Activated naive CD8-positive, alpha-beta T cell treated with anti-CD3 and anti-CD28 coated beads for 36 hours (primary cell): ENCODE data around the gene SPNS2. TPM values are rescaled to one million over a fixed set of nuclear protein-coding genes. Genes with fewer than 3 reads are reported as not detected.

Experiments
- DNase-seq: peaks from one replicate; pipeline ENCODE4 v3.0.0; 2021
- H3K27ac Mint-ChIP-seq: one replicate; pipeline ENCODE4 v1.8.0; 2022; ENCODE audit warnings: mild to moderate bottlenecking, moderate library complexity, mixed read lengths
- H3K27me3 Mint-ChIP-seq: one replicate; pipeline ENCODE4 v1.8.0; 2022; ENCODE audit warnings: mild to moderate bottlenecking, mixed read lengths
- H3K36me3 Mint-ChIP-seq: one replicate; pipeline ENCODE4 v1.8.0; 2021; ENCODE audit warnings: mild to moderate bottlenecking, mixed read lengths
- H3K4me1 Mint-ChIP-seq: one replicate; pipeline ENCODE4 v1.8.0; 2021; ENCODE audit warnings: mixed read lengths
- H3K4me3 Mint-ChIP-seq: one replicate; pipeline ENCODE4 v1.8.0; 2022; ENCODE audit warnings: mild to moderate bottlenecking, moderate library complexity, mixed read lengths
- H3K9me3 Mint-ChIP-seq: one replicate; pipeline ENCODE4 v1.8.0; 2022; ENCODE audit warnings: mixed read lengths
- total RNA-seq, 2 experiments: library from RNA; stranded (reverse); gene quantifications; one replicate each; pipeline ENCODE4 v1.2.3, GENCODE V29; 2021

The SPNS2 gene
- total RNA-seq, 2 experiments from 2014 or later = 0.20 to 0.43 TPM

DNA sequence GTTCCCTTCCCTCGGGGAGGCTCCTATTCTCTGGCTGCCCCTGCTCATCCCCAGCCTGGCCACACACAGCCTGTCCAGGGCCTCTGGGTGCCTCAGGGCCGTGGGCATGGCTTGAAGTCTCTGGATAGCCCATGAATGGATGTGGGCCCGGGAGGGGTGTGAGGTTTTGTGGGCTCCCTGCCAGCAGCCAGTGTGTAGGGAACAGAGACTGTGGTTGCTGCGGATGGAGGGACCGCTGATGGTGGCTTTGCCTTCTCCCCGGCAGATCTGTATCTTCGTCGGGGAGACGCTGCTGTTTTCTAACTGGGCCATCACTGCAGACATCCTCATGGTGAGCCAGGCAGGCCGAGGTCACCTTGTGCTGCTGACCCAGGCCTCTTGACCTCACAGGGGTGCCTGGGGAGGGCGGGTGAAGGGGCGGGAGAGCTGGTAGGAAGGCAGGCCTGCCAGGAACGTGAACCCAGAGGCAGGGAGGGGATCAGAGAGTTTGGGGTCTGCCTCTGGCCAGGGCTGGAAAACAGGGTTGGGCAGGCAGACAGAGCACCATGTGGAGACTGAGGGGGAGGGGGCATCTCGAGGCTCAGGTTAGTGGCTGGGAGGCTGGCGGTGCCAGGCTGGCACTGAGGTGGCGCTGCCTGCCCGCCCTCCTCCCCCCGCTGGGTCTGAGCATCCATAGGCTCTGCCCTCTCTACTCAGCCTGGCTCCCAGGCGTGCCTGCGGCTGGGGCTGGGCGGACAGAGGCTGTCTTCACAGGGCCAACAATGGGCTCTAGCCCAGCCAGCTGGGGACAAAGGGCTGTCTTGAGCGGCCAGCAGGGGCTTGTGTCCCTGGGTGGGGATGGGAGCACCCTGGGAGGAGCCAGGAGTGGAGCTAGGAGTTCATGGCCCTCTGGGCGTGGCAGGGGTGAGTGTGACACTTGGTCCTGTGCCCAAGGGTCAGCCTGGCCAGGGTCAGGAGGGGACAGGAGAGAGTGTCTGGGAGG is 35.1 kb downstream of the SPNS2 start:
- Mint-ChIP-seq H3K4me1 (peaks cover 7% of the 10 kb centered on the region), H3K27ac (peak overlapping the region; percentile 52), H3K27me3 (peaks cover 12% of the 10 kb centered on the region), H3K9me3 (no peaks in the 10 kb centered on the region), H3K36me3 (no peaks in the 10 kb centered on the region), H3K4me3 (peak overlapping the region; percentile 41)
- no peak for DNase-seq

DNA sequence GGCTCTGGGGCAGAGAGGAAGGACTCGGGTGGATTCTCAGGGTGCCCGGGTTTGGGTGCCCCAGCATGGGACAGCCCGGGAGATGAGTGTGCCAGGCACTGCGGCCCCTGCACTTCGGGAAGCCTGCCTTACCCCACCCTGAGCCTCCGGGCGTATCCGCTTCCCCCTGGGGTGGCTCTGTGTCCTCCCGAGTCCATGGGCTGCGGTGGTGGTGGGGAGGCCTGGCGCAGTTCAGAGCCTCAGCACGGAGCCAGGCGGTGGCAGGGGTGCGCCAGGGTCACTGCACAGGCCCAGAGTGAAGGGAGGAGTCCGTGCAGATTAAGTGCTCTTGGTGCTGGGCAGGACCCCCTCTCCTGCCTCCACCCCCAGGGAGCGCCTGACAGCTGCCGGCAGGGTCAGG is 35.8 kb downstream of the SPNS2 start:
- Mint-ChIP-seq H3K4me1 (peaks cover 7% of the 10 kb centered on the region), H3K27ac (peak overlapping the region; percentile 52), H3K4me3 (peak overlapping the region; percentile 41), H3K27me3 (peaks cover 9% of the 10 kb centered on the region), H3K36me3 (no peaks in the 10 kb centered on the region), H3K9me3 (no peaks in the 10 kb centered on the region)
- no peak for DNase-seq

DNA sequence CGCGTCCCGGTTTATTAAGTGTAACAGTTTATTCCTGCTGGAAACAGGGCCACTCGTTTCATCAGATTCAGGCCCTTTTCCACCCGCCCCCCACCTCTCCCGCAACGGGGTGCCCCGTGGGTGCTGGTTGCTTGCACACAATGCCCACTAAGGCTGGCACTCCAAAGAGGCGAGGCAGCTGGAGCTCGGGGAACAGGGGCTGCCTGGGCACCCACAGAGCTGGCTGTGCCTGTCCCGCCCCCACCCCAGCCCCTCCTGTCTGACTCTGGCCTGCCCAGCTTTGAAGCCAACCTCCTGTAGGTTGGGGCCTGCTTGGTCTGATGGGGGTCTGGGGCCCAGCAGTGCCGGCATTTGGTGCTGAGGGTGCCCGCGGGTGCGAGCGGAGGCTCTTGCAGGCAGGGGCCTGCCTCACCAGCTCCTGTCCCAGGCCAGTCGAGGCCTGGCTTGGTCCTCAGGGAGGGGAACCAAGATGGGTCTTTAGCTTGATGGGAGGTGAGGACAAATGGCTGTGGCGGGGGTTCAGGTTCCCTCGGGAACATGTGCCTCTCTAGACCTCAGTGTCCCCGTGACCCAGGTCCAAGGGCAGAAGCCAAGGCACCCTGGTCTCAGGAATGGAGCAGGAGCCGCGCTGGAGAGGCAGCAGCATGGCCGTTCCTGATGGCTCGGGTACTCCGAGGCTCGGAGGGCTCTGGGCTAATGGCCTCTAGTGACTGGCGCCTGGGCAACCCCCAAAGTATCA is 36.4 kb downstream of the SPNS2 start:
- no peak for DNase-seq
- H3K4me1 Mint-ChIP-seq = peaks cover 7% of the 10 kb centered on the region
- H3K9me3 Mint-ChIP-seq = no peaks in the 10 kb centered on the region
- no peak overlapping the region for H3K4me3 Mint-ChIP-seq
- peaks cover 3% of the 10 kb centered on the region for H3K36me3 Mint-ChIP-seq
- H3K27ac Mint-ChIP-seq = no peak overlapping the region
- H3K27me3 Mint-ChIP-seq = peaks cover 6% of the 10 kb centered on the region

DNA sequence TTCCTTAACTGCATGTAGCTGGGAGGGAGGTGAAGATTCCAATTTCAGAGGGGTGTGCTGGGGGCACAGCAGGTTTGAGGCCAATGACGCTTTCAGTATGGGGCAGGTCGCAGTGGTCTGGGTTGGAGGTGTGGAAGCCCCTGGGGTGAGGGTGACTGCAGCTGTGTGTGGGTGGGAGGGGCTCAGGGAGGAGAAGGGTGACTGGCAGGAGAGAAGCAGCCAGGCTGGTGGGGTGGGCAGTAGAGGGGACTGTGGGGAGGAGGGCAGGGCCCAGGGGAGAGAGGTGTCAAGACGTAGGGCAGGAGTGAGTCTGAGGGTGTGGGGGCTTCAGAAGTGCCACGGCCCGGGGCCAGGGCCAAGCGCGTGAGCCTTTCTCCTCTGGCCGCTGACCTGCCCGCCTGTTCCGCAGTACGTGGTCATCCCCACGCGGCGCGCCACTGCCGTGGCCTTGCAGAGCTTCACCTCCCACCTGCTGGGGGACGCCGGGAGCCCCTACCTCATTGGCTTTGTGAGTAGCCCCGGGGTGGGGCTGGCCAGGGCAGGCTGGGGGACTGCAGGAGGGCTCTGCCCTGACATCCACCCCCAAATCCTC is 37.1 kb downstream of the SPNS2 start:
- no peak for DNase-seq
- peaks cover 6% of the 10 kb centered on the region for H3K27me3 Mint-ChIP-seq
- peaks cover 3% of the 10 kb centered on the region for H3K36me3 Mint-ChIP-seq
- no peak overlapping the region for H3K4me3 Mint-ChIP-seq
- H3K9me3 Mint-ChIP-seq = no peaks in the 10 kb centered on the region
- H3K27ac Mint-ChIP-seq = no peak overlapping the region
- H3K4me1 Mint-ChIP-seq = peaks cover 7% of the 10 kb centered on the region

DNA sequence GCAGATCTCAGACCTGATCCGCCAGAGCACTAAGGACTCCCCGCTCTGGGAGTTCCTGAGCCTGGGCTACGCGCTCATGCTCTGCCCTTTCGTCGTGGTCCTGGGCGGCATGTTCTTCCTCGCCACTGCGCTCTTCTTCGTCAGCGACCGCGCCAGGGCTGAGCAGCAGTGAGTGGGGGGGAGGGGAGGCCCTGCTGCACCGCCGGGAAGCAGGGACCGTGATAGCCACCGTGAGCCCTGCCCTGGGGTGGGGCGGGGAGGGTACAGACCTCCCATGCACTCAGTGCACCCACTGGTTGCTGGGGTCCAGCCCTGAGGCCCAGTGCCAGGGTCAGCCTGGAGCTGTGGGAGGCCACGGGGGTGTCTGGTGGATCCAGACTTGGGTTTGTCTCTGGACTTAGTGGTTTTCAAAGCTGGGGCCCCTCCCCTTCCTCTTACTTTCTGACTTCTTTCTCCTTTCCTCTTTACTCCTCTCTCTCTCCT is 37.6 kb downstream of the SPNS2 start:
- H3K4me1 Mint-ChIP-seq = peaks cover 7% of the 10 kb centered on the region
- H3K4me3 Mint-ChIP-seq = no peak overlapping the region
- peaks cover 3% of the 10 kb centered on the region for H3K36me3 Mint-ChIP-seq
- no peak overlapping the region for H3K27ac Mint-ChIP-seq
- peaks cover 6% of the 10 kb centered on the region for H3K27me3 Mint-ChIP-seq
- DNase-seq = no peak
- no peaks in the 10 kb centered on the region for H3K9me3 Mint-ChIP-seq

DNA sequence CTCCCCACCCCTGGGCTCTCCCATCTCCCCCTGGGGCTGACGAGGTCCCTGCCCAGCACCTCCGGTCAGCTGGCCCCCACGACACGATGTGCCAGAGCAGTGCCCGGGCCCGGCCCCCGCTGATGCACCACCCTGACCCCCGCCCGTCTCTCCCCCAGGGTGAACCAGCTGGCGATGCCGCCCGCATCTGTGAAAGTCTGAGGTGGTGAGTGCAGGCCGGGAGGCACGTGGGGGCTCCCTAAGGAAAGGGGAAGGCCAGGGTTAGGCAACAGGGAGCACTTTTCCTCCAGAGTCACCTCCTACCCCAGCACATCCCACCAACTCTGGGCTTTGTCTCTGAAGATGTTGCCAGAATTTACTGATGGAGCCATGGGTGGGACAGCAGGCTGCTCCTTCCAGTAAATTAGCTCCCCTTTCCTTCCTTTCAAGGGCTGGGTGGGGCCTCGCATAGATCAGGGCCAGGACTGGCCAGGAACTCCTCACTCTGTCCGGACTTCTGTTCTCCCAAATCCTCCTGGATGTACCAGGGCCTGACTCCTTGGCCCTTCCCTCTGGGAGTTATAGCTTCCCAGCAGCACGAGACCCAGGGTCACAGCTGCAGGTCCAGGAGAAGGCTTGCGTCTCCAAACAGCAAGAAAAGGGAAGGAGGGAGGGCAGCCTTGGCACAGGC is 38.2 kb downstream of the SPNS2 start:
- Mint-ChIP-seq H3K4me1 (peaks cover 7% of the 10 kb centered on the region), H3K27ac (no peak overlapping the region), H3K36me3 (peaks cover 3% of the 10 kb centered on the region), H3K4me3 (no peak overlapping the region), H3K9me3 (no peaks in the 10 kb centered on the region), H3K27me3 (peaks cover 6% of the 10 kb centered on the region)
- DNase-seq = no peak

DNA sequence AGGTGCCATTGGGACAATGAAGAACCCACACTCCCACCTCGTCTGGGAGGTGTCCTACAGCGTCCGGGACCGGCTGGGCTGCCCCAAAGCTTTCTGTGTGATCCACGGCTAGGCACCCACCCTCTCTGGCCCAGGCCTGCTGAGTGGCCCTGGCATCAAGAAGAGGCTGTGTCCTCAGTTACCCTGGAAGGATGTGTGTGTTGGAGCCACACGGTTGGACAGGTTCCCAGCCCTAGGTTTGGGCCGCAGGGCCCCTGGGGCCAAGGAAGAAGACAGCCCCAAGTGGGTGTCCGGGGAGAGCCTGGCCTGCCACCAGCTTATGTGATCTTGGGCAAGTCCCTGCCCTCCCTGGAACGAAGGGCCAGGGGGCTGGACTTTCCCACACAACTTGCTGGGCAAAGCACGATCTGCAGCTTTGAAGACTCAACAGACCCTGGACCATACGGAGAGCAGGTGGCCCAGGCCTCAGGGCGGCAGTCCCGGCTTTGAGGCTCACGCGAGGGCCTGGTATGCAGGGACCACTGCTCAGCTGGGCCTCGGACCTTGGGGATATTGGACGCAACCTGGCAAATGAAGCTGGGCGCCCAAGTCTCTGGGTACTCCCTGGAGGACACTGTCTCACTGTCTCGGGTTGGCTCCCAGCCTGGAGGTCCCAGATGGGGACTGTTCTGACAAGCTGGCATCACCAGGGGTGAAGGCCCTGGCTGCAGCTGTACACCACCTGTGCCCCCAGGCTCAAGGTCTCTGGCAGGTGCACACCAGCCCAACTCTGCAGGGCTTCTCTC is 39.0 kb downstream of the SPNS2 start:
- no peak overlapping the region for H3K4me3 Mint-ChIP-seq
- no peaks in the 10 kb centered on the region for H3K9me3 Mint-ChIP-seq
- H3K4me1 Mint-ChIP-seq = peaks cover 7% of the 10 kb centered on the region
- H3K27ac Mint-ChIP-seq = no peak overlapping the region
- H3K36me3 Mint-ChIP-seq = peaks cover 10% of the 10 kb centered on the region
- peaks cover 6% of the 10 kb centered on the region for H3K27me3 Mint-ChIP-seq
- DNase-seq = no peak

DNA sequence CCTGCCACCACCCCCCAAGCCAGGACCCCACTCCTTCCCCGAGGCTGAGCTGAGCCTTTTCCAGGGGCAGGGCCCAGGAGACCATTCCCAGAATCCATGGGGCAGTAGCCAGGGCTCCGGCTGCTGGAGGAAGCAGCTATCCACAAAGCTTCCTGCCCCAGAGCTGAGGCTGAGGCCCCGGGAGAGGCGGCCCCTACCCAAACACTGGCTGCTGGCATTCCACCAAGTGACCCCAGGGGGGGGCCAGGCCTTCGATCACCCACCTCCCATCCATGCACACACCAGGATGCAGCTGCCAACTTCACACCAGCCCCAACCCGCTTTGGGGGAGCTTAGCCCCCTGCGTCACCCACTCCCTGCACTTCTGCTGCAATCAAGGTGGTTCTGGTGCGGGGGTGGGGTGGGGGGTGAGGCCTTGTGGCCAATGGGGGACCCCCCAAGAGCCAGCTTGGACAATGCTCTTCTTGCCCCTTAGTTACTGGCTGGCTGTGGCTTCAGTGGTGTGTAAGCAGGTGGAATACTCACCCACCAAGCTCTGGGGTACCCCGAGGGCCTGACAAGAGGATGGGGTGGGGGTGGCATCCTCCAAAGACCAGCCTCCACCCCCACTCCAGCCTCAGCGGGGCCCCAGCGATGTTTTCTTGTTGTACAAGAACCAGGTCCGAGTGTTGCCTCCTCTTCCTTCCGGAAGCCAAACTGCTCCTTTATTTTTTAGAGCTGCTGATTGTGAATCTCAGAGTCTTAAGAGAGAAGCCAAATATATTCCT is 39.7 kb downstream of the SPNS2 start:
- DNase-seq = no peak
- Mint-ChIP-seq H3K4me1 (peaks cover 5% of the 10 kb centered on the region), H3K36me3 (peaks cover 10% of the 10 kb centered on the region), H3K4me3 (no peak overlapping the region), H3K27me3 (peaks cover 2% of the 10 kb centered on the region), H3K9me3 (no peaks in the 10 kb centered on the region), H3K27ac (no peak overlapping the region)

DNA sequence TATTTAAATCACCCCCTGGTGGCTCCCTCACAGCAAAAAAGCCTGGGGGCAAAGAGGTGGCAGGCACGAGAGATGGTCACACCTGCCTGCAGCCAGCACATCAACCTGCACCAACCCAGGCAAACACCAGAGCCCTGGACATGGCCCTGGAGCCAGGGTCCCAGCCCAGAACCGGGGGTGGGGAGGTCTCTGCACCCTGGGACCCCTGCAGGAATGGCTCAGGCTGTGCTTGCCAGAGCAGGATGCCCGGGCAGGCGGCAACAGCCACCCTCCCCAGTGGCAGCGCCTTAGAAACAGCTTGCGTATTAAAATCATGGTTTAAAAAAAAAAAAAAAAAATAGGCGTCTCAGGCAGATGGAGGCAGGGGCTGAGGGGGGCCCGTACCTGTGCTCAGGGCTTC is 40.3 kb downstream of the SPNS2 start:
- Mint-ChIP-seq H3K27me3 (no peaks in the 10 kb centered on the region), H3K4me3 (no peak overlapping the region), H3K36me3 (peaks cover 12% of the 10 kb centered on the region), H3K4me1 (peaks cover 2% of the 10 kb centered on the region), H3K27ac (no peak overlapping the region), H3K9me3 (no peaks in the 10 kb centered on the region)
- DNase-seq = no peak

DNA sequence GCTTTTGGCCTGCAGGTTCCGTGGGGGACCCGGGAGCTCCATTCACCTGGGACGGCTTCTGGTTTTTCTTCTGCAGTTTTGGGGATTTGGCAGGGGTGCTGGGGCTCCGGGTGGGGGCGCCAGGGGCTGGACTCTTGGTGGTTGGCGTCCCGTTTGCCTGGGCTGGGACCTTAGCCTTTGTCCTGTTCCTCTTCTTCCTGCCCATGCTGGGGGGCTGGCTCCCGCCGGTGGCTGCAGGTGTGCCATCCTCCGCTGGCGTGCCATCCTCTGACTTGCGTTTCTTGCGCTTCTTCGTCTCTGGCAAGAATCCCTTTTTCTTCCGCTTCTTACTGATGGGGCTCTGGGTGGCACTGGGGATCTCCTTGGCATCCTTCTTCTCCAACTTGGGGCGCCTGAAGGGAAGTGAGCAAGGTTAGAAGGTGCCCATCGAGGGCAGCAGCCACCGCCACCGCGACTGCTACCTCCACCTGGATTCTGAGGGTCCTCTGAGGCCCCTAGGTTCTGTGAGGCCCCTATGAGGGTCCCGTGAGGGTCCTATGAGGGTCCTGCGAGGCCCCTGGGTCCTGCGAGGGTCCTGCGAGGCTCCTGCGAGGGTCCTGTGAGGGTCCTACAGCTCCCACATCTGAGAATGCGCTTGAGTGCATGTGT is 41.0 kb downstream of the SPNS2 start:
- H3K4me3 Mint-ChIP-seq = no peak overlapping the region
- peaks cover 12% of the 10 kb centered on the region for H3K36me3 Mint-ChIP-seq
- DNase-seq = no peak
- no peaks in the 10 kb centered on the region for H3K4me1 Mint-ChIP-seq
- H3K27me3 Mint-ChIP-seq = no peaks in the 10 kb centered on the region
- H3K9me3 Mint-ChIP-seq = no peaks in the 10 kb centered on the region
- no peak overlapping the region for H3K27ac Mint-ChIP-seq

DNA sequence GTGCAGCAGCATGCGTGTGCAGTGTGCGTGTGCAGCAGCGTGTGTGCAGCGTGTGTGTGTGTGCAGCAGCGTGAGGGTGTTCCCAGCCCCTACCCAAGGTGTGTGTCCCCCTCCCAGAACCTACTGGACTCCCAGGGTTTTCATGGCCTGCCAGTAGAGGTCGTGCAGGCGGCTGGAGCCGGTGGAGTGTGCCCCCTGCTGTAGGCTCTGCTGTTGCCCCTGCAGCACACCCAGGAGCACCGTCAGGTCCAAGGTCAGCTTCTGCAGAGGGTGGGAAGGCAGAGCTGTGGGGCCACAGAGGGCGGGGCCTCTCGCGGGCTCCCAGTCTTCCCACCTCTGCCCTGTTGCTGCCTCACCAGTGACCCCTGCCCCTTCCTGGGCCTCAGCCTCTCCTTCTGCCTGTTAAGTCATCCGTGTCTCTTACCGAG is 41.6 kb downstream of the SPNS2 start:
- Mint-ChIP-seq H3K27me3 (no peaks in the 10 kb centered on the region), H3K4me1 (no peaks in the 10 kb centered on the region), H3K4me3 (no peak overlapping the region), H3K27ac (no peak overlapping the region), H3K36me3 (peaks cover 12% of the 10 kb centered on the region), H3K9me3 (no peaks in the 10 kb centered on the region)
- no peak for DNase-seq

DNA sequence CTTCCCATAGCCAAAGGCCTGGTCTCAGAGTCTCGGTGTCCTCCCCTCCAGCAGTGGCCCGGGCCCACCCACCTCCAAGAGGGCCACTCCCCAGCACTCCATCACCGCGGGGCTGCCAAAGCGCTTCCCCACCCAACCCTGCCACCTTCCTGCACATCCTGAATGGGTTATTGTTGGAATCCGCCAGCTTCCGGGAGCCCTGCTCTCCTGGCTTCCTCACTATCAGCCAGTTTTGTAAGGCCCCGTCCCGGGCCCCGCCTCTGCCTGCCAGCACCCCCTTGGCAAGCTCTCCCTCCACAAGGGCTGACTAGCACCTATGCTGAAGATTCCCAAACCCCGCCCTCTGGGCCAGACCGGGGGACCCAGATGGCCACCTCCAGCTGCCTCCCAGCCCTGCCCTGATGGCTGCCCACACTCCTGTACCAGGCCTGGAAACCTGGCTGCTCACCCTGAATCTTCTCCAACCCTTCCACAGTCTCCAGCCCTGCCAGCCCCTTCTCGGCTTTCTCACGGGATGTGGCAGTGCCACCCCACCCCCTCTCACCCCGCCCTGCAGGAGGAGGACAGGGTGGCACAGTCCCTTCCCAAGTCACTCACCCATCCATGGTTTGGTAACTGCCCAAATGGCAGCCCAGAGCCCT is 42.1 kb downstream of the SPNS2 start:
- no peak overlapping the region for H3K4me3 Mint-ChIP-seq
- no peak for DNase-seq
- H3K36me3 Mint-ChIP-seq = peaks cover 12% of the 10 kb centered on the region
- no peaks in the 10 kb centered on the region for H3K4me1 Mint-ChIP-seq
- H3K9me3 Mint-ChIP-seq = no peaks in the 10 kb centered on the region
- no peaks in the 10 kb centered on the region for H3K27me3 Mint-ChIP-seq
- no peak overlapping the region for H3K27ac Mint-ChIP-seq
